ENCODE data around the gene CCDC197. TPM values are rescaled to one million over a fixed set of nuclear protein-coding genes. Genes with fewer than 3 reads are reported as not detected.

CCDC197 gene
- total and polyA plus RNA-seq, 4 donors = not detected

GRCh38 chr14:93952829-93953228 is 44.3 kb upstream of the CCDC197 start:
- Histone ChIP-seq H3K27ac (ENCODE audit: low read depth in 1 of 2, low read length in 2 of 2) (no peak overlapping the region), H3K9me3 (ENCODE audit: control insufficient read depth in 4 of 4, low read length in 3 of 4) (no peaks in the 10 kb centered on the region), H3K4me1 (ENCODE audit: control insufficient read depth in 4 of 4, insufficient read depth in 4 of 4, low read length in 3 of 4) (peaks cover 3 to 13% (median 9%) of the 10 kb centered on the region in 4 donors), H3K4me3 (ENCODE audit: low read depth in 1 of 3, low read length in 3 of 3) (no peak overlapping the region), H3K9ac (ENCODE audit: low read depth in 1 of 2, low read length in 2 of 2) (no peak overlapping the region), H3K36me3 (ENCODE audit: control insufficient read depth in 4 of 4, insufficient read depth in 3 of 4, low read depth in 1 of 4, low read length in 3 of 4) (no peaks in the 10 kb centered on the region), H3K27me3 (ENCODE audit: control insufficient read depth in 4 of 4, insufficient read depth in 4 of 4, low read length in 3 of 4) (no peaks in the 10 kb centered on the region)
- DNase-seq (ENCODE audit: low spot score) = no peak
- TF ChIP-seq EGR1 (IDR thresholded peaks at IDR 0.05; ENCODE audit: low read depth in 2 of 2) (no peak), NR2F2 (IDR thresholded peaks at IDR 0.05) (no peak), SP1 (IDR thresholded peaks at IDR 0.05) (no peak), RAD21 (IDR thresholded peaks at IDR 0.05) (no peak), YY1 (IDR thresholded peaks at IDR 0.05) (no peak), HNF4A (conservative IDR thresholded peaks at IDR 0.05) (no peak), JUND (IDR thresholded peaks at IDR 0.05) (no peak), RXRA (IDR thresholded peaks at IDR 0.05) (no peak), ZBTB33 (IDR thresholded peaks at IDR 0.05) (no peak), ATF3 (IDR thresholded peaks at IDR 0.05) (no peak), CTCF (IDR thresholded peaks at IDR 0.05; ENCODE audit: low read depth, low read length, missing input control) (no peak), TAF1 (conservative IDR thresholded peaks at IDR 0.05) (no peak)
- 83% methylated on average over 3 of the region's 3 CpGs for WGBS

GRCh38 chr14:93953263-93953662 is 43.8 kb upstream of the CCDC197 start:
- no peaks in the 10 kb centered on the region for H3K27me3 ChIP-seq (ENCODE audit: control insufficient read depth in 4 of 4, insufficient read depth in 4 of 4, low read length in 3 of 4)
- H3K9me3 ChIP-seq (ENCODE audit: control insufficient read depth in 4 of 4, low read length in 3 of 4) = no peaks in the 10 kb centered on the region
- H3K4me1 ChIP-seq (ENCODE audit: control insufficient read depth in 4 of 4, insufficient read depth in 4 of 4, low read length in 3 of 4) = peaks cover 3 to 13% (median 9%) of the 10 kb centered on the region in 4 donors
- H3K9ac ChIP-seq (ENCODE audit: low read depth in 1 of 2, low read length in 2 of 2) = no peak overlapping the region
- WGBS = 65% methylated on average over 14 of the region's 14 CpGs
- H3K4me3 ChIP-seq (ENCODE audit: low read depth in 1 of 3, low read length in 3 of 3) = no peak overlapping the region
- DNase-seq (ENCODE audit: low spot score) = no peak
- no peaks in the 10 kb centered on the region for H3K36me3 ChIP-seq (ENCODE audit: control insufficient read depth in 4 of 4, insufficient read depth in 3 of 4, low read depth in 1 of 4, low read length in 3 of 4)
- TF ChIP-seq YY1 (IDR thresholded peaks at IDR 0.05) = no peak
- TF ChIP-seq GABPA (IDR thresholded peaks at IDR 0.05 in 1 of 2, conservative IDR thresholded peaks at IDR 0.05 in 1 of 2) = no peak
- TF ChIP-seq RAD21 (IDR thresholded peaks at IDR 0.05) = no peak
- no peak overlapping the region for H3K27ac ChIP-seq (ENCODE audit: low read depth in 1 of 2, low read length in 2 of 2)

- Histone ChIP-seq H3K36me3 (ENCODE audit: control insufficient read depth in 4 of 4, insufficient read depth in 3 of 4, low read depth in 1 of 4, low read length in 3 of 4) (no peaks in the 10 kb centered on the region), H3K4me1 (ENCODE audit: control insufficient read depth in 4 of 4, insufficient read depth in 4 of 4, low read length in 3 of 4) (peaks cover 3 to 13% (median 9%) of the 10 kb centered on the region in 4 donors), H3K9me3 (ENCODE audit: control insufficient read depth in 4 of 4, low read length in 3 of 4) (no peaks in the 10 kb centered on the region), H3K27ac (ENCODE audit: low read depth in 1 of 2, low read length in 2 of 2) (no peak overlapping the region), H3K4me3 (ENCODE audit: low read depth in 1 of 3, low read length in 3 of 3) (no peak overlapping the region), H3K9ac (ENCODE audit: low read depth in 1 of 2, low read length in 2 of 2) (no peak overlapping the region), H3K27me3 (ENCODE audit: control insufficient read depth in 4 of 4, insufficient read depth in 4 of 4, low read length in 3 of 4) (no peaks in the 10 kb centered on the region)
- WGBS = 80% methylated on average over 18 of the region's 18 CpGs
- DNase-seq (ENCODE audit: low spot score) = no peak
- TF ChIP-seq FOXA1 (IDR thresholded peaks at IDR 0.05) (no peak), RAD21 (IDR thresholded peaks at IDR 0.05) (no peak), FOXA2 (IDR thresholded peaks at IDR 0.05) (no peak), ZBTB33 (IDR thresholded peaks at IDR 0.05) (no peak), RXRA (IDR thresholded peaks at IDR 0.05) (no peak), TAF1 (conservative IDR thresholded peaks at IDR 0.05) (no peak), HNF4G (IDR thresholded peaks at IDR 0.05) (no peak), EGR1 (IDR thresholded peaks at IDR 0.05; ENCODE audit: low read depth in 2 of 2) (no peak), YY1 (IDR thresholded peaks at IDR 0.05) (no peak), ATF3 (IDR thresholded peaks at IDR 0.05) (no peak), HNF4A (conservative IDR thresholded peaks at IDR 0.05) (no peak), JUND (IDR thresholded peaks at IDR 0.05) (no peak), GABPA (IDR thresholded peaks at IDR 0.05 in 1 of 2, conservative IDR thresholded peaks at IDR 0.05 in 1 of 2) (no peak), MAX (IDR thresholded peaks at IDR 0.05) (no peak), CTCF (IDR thresholded peaks at IDR 0.05; ENCODE audit: low read depth, low read length, missing input control) (no peak)
Observed at GRCh38 chr14:93953739-93954515, 43.2 kb upstream of the CCDC197 start.
